ENCODE results near the gene MMAA.
"Not testable (repeated sequence)": the region's sequence is repeated elsewhere in the genome, so short reads cannot be mapped to it uniquely, and the experiment has no call there.

Gene MMAA

DNA sequence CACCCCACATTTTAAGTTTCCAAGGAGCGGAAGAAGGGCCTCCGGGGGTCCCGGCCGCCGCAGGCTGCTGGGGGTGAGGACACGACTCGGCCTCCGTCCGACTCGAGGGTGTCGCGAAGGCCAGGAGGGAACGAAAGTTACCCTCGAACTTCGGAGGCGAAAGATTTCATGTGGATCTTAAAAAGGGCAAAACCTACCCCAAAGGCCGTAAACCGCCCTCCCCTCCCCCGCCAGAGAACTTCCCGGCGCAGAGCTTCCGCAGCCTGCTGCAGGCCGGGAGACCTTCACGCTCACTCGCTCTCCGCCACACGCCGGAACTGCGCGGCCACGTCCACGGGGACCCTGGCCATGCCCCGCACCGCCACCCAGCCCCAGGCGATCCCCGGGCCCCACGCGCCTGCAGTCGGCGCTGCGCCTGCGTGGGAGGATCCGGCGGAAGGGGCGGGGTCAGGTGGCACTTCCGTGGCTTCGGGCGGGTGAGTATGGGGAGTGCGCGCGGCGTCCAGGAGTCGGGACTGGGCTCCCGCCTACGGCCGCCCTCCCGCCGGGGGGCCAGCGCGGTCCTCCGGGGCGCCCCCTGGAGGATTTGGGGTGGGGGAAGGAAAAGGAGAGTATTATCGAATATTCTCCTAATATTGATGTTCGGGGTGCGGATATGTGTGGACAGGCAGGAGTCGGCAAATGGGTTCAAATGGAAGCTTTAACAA, at the start of gene MMAA:
Gene MMAA (plus strand): TSS at position 454 of the 707 bp plus-strand sequence. CDS start 19,755 bp downstream, outside the sequence.
- DNase-seq (ENCODE audit: low read depth in 3 of 3), result peak; percentile 93 to 96 (median 96)

DNA sequence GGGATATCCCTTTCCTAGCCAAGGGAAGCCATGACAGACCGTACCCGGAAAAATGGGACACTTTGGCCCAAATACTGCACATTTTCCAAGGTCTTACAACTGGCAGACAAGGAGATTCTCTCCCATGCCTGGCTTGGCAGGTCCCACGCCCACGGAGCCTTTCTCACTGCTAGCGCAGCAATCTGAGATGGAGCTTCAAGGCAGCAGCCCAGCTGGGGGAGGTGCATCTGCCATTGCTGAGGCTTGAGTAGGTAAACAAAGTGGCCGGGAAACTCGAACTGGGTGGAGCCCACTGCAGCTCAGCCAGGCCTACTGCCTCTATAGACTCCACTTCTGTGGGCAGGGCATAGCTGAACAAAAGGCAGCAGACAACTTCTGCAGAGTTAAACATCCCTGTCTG, 44.6 kb upstream of the MMAA start:
- DNase-seq (ENCODE audit: low read depth in 3 of 3), result not testable (repeated sequence)

- no peak for DNase-seq (ENCODE audit: low read depth in 3 of 3)
Observed at GRCh38 chr4:145580906-145581305, 38.3 kb upstream of the MMAA start.

DNA sequence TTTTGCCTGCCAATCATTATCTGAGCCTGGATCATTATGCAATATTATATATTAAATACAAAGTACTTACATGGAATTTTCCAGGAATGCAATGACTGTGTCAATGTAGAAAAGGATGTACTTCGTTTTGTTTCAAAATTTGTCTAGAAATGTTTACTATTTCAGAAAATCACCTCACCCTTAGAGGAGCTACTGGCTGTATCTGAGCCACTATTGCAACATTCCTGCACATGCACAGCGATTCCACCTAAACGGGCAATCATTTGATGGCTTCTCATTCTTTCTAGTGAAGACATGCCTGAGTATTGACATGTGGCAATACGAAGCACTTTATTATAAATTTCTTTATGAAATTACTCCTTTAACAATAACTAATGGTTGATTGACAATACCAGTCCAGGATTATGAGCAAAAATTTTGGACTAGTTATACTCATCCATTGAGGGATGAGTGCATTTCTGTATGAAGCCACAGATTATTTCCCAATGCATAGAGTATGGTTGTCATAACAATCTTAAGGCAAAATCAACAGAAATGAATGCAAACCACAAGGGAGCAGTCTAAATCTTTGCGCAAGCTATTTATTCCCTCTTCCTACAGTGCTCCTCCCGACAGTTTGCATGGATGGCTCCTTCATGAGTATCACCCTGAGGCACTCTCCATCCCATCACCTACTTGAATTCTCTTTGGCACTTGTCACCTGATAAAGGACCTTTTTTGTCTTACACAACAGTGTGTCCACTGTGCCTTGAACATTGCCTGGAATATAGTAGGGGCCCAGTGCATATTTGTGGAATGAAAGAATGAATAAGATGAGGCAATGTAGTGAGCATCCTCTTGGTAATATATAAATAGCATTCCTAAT, 35.8 kb upstream of the MMAA start:
- no peak for DNase-seq (ENCODE audit: low read depth in 3 of 3)

DNA sequence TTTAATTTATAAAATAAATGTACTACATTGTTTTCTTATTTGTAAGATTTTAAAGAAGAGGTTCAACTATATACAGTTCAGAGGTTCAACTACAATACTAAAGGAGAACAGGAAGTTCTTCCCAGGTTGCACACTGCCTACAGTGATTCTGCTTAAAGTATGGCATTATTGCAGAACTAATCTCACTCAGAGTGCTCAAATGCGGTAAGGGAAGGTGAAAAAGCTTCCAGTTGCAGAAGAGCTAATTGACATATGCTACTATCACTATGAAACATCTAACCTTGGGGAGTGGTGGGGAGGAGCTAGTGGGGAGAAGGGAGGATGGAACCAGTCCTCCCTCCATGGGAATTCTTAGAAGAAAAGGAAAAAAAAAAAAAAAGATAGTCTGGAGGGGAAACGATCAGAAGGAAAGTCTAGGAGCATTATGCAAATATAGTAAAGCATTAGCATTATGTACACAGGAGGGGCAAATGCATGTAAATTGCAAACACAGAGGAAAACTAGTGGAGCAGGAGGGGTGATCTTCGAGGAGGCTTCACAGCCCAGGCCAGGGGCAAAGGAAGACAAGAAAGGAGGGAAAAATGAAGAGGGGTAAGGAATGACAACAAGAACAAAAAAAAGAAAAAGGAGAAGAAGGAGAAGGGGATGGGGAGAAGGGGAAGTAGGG, 32.0 kb upstream of the MMAA start:
- DNase-seq (ENCODE audit: low read depth in 3 of 3), result no peak

- not testable (repeated sequence) for DNase-seq (ENCODE audit: low read depth in 3 of 3)
Observed at GRCh38 chr4:145589381-145589780, 29.8 kb upstream of the MMAA start.

DNA sequence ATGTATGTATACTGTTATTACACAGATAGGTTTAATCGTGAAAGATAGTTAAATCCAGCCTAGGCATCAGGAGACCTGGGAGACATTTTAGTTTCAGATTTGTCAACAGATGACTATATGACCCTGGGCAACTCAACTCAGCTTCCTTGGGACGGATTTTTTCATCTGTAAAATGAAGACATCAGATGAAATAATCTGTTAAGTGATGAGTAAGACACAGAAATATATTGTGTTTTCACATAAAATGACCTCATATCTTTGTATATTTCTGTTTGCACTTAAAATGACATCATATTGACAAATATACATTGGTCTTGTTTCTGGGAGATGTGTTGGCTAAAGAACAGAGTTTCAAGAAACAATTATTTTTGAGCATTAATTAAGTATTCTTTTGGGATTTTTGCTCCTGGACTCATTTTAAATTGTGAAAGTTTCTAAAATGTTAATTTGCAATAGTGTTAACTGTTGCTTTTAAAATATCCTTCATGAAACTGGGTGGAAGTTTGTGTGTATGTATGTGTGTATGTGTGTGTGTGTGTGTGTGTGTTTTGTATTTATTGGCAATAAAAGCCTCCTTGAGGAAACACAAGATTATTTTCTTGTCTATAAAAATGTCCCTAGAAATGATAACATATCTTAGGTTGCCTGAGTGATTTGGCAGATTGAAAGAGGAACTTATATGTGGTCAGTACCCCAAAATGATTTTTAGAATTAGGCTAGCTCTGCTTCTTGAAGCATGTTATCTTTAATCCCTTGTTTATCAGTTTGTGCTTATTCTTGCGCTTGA, 29.1 kb upstream of the MMAA start:
- DNase-seq (ENCODE audit: low read depth in 3 of 3), result no peak

- DNase-seq (ENCODE audit: low read depth in 3 of 3), result no peak
Observed at GRCh38 chr4:145602129-145602760, 16.9 kb upstream of the MMAA start.

- no peak for DNase-seq (ENCODE audit: low read depth in 3 of 3)
Observed at GRCh38 chr4:145605941-145606340, 13.2 kb upstream of the MMAA start.

DNA sequence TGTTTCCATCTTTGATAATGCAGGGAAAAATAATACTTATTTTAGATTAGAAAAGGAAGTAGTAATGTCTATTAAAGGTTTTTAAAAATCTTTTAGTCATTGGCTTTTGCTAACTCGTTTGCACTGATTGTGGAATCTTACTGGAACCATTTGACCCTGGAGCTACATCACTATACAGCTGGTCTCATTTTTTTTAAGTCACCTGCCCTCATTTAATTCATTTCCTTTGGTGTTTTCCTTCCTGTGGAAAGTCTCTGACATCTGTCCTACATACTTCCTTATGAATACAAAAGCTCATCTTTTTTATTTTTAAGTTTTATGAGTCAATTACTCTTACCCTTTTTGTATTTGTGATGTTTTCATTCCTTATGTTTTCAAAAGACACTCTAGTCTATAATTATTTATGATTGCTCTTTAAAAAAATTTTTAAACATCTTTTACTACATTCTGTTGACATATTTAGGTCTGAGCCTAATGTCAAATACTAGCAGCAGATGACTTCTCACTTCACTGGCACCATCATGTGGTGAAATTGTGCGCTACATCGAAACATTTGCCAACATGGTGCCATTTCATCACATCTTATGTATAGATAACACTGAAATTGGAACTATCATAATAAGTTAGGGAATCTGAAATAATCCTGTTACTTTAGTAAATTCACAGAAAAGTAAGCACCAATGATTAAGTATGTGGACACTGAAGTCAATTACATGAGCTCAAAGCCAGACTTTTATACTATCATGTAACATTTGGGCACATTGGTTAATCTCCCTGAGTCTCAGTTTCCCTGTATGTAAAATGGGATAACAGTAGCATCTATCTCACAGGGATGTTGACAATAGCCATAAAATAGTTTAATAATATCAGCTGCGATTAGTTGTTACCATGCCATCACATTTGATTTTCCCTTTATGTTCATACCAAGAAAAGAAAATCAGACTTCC, 9.4 kb upstream of the MMAA start:
- peak; percentile 32 to 51 (median 33) for DNase-seq (ENCODE audit: low read depth in 3 of 3)

DNA sequence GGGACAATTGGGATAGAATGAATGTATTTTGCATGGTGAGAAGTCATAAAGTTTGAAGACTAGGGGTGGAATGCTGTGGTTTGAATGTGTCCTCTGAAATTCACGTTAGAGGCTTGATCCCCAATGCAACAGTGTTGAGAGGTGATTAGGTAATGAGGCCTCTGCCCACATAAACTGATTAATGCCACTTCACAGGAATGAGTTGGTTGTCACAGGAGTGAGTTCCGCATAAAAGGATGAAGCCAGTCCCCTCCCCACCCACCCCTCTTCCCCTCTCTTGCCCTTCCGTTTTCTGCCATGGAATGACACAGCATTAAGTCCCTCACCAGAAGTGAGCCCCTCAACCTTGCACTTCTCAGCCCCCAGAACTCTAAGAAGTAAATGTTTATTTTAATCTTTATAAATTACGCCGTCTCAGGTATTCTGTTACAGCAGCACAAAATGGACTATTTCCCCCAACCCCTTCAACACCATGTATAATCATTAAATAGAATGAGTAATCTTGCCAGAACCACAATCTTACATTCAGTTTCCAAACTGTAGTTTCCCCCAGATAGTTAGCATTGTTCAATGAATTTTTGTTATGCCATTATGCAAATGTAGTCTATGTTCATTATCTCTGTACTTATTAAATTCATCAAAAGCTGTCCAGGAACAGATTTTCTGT, 5.5 kb upstream of the MMAA start:
- DNase-seq (ENCODE audit: low read depth in 3 of 3), result no peak

GRCh38 chr4:145614233-145614610, 5.0 kb upstream of the MMAA start:
- DNase-seq (ENCODE audit: low read depth in 3 of 3), result no peak

DNA sequence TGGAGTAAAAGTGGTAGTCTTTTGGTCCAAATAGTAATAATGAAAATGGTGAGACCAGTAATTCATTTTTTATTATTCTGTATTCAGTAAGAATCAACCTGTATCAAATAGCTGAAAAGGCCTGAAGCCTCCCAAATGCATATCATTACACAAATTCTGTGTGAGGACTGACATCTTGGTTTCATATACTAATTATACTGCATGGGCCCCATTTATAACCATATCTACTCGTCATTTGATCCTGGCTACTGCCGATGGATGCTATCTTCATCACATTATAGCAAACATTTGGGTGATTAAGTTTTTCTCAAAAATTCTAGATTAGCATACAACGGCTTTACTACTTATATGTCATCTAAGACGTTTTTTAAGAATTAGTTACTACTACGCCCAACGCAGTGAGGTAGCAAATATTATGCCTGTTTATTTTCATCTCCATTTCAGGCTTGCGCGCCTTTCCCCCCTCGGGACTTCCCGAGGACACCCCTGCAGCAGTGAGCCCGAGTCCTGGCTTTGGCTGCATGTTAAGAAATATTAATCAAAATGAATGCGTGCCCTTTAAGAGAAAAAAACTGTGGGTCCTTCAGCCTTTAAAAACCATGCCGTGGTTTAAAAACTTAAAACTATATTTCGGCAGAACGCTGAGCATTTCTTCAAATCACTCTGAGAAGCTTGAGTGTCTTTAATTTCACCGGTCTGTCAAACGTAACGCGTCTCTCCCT, 814 bp upstream of the MMAA start:
- DNase-seq (ENCODE audit: low read depth in 3 of 3), result peak in 1 of 3 experiments; percentile 15

- DNase-seq (ENCODE audit: low read depth in 3 of 3), result peak in 2 of 3 experiments; percentile 31 to 32
Observed at GRCh38 chr4:145619639-145619996, 433 bp downstream of the MMAA start.

- DNase-seq (ENCODE audit: low read depth in 3 of 3), result not testable (repeated sequence)
Observed at GRCh38 chr4:145622067-145622466, 2.9 kb downstream of the MMAA start.

DNA sequence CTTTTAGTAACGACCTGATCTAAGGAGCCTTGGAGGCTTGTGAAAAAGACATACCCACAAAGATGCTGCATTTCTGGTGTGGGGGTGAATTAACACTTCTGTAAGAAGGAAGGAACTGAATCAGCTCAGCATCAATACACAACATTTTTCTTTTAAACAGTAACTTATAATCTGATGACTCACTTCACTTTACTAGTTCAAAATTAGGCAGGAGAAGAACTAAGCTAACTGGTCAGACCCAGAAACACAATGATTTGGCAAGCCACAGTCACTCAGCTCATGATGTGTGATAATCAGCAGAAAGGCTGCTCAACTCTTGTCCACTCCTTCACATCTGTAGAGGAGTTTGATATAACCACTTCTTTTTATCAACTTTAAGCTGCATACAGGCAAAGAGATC, 4.6 kb downstream of the MMAA start:
- no peak for DNase-seq (ENCODE audit: low read depth in 3 of 3)

- DNase-seq (ENCODE audit: low read depth in 3 of 3), result no peak
Observed at GRCh38 chr4:145625677-145626622, 6.8 kb downstream of the MMAA start.

- no peak for DNase-seq (ENCODE audit: low read depth in 3 of 3)
Observed at GRCh38 chr4:145626623-145626982, 7.4 kb downstream of the MMAA start.
